OCI-LY7 (cell line): Measurements from ENCODE around the gene SCAMP2. TPM values are rescaled to one million over a fixed set of nuclear protein-coding genes. Genes with fewer than 3 reads are reported as not detected.

Experiments used
- BruUV-seq: library from RNA; stranded (reverse); fragments of 400-500 nt; replicated peaks from 2 replicates; lab custom pipeline; 2021; lab: Mats Ljungman, UMichigan
- CTCF ChIA-PET: fragments of 300-600 bp; sonication (Branson Sonifier 250); formaldehyde crosslinking; loops from one replicate; lab custom pipeline; 2022; ENCODE audit warnings: antibody characterized with exemption; ENCODE audit not compliant: unreplicated experiment; lab: Charles Lee
- POLR2A ChIA-PET: fragments of 300-600 bp; sonication (Branson Sonifier 250); formaldehyde crosslinking; loops from one replicate; lab custom pipeline; 2022; ENCODE audit warnings: antibody characterized with exemption; lab: Charles Lee
- DNase-seq: peaks from one replicate; pipeline ENCODE4 v3.0.0-alpha.2; 2015; ENCODE audit warnings: low spot score
- H2AFZ ChIP-seq: fragments of 200-600 bp; sonication (generic), shearing (Covaris generic); 2 replicates; pipeline ENCODE4 v1.6.1; 2014; ENCODE audit warnings: mild to moderate bottlenecking, antibody characterized with exemption, low read length, moderate library complexity
- H3K27ac ChIP-seq: fragments of 200-600 bp; sonication (generic); 2 replicates; pipeline ENCODE4 v1.5.1; 2014; ENCODE audit warnings: mixed run types, low read depth, mild to moderate bottlenecking, moderate library complexity, low read length, inconsistent platforms; ENCODE audit not compliant: poor library complexity, severe bottlenecking
- H3K36me3 ChIP-seq: fragments of 200-600 bp; sonication (generic); 2 replicates; pipeline ENCODE4 v1.6.1; 2014; ENCODE audit warnings: mild to moderate bottlenecking, antibody characterized with exemption, low read length, moderate library complexity, mixed read lengths; ENCODE audit not compliant: insufficient read depth
- H3K4me1 ChIP-seq: fragments of 200-600 bp; sonication (generic); 2 replicates; pipeline ENCODE4 v1.5.1; 2014; ENCODE audit warnings: mild to moderate bottlenecking, low read length; ENCODE audit not compliant: insufficient read depth, poor library complexity, severe bottlenecking
- H3K4me2 ChIP-seq: fragments of 200-600 bp; sonication (generic); 2 replicates; pipeline ENCODE4 v1.6.1; 2014; ENCODE audit warnings: mild to moderate bottlenecking, low read length
- H3K4me3 ChIP-seq: fragments of 200-600 bp; sonication (generic); 2 replicates; pipeline ENCODE4 v1.5.1; 2014; ENCODE audit warnings: mild to moderate bottlenecking, low read depth, low read length; ENCODE audit not compliant: poor library complexity, severe bottlenecking
- H3K79me2 ChIP-seq: fragments of 200-600 bp; sonication (generic); 2 replicates; pipeline ENCODE4 v1.6.1; 2016; ENCODE audit warnings: low read depth, mild to moderate bottlenecking, low read length, moderate library complexity, mixed read lengths; ENCODE audit not compliant: insufficient read depth
- H3K9me2 ChIP-seq: fragments of 200-600 bp; sonication (generic); 2 replicates; pipeline ENCODE4 v1.6.1; 2016; ENCODE audit warnings: mild to moderate bottlenecking, low read length, mixed read lengths; ENCODE audit not compliant: insufficient read depth
- H3K9me3 ChIP-seq: fragments of 200-600 bp; sonication (generic); 2 replicates; pipeline ENCODE4 v1.6.1; 2014; ENCODE audit warnings: mild to moderate bottlenecking, mixed run types, low read length, mixed read lengths
- H4K20me1 ChIP-seq: fragments of 200-600 bp; sonication (generic); 2 replicates; pipeline ENCODE4 v1.6.1; 2014; ENCODE audit warnings: mild to moderate bottlenecking, antibody characterized with exemption, low read length, moderate library complexity, mixed read lengths; ENCODE audit not compliant: insufficient read depth
- EZH2phosphoT487 ChIP-seq: fragments of 200-600 bp; sonication (generic); IDR thresholded peaks from 2 replicates; pipeline ENCODE4 v1.6.1; 2018; ENCODE audit warnings: low read depth, borderline replicate concordance, mild to moderate bottlenecking, mixed run types, antibody characterized with exemption, low read length, moderate library complexity, mixed read lengths
- intact Hi-C: fragments of 100-400 bp; cut with micrococcal nuclease; formaldehyde crosslinking; loops from one replicate; pipeline ENCODE4 v1.10.0; 2022; ENCODE audit not compliant: unreplicated experiment
- total RNA-seq, 2 experiments: library from RNA; depleted of rRNA in 1 of 2; stranded (reverse); fragments of >200 nt in 1 of 2; shearing (Covaris generic) in 1 of 2; gene quantifications; 2 replicates each; pipeline ENCODE4 v1.2.3, GENCODE V29; 2014 to 2022
- TF ChIP-seq, protein P1 (sequence below): fragments of 200-600 bp; sonication (generic); conservative IDR thresholded peaks from 2 replicates; pipeline ENCODE4 v1.5.1; 2014; ENCODE audit warnings: mild to moderate bottlenecking, antibody characterized with exemption, low read length, moderate library complexity, mixed read lengths

SCAMP2 gene
- total RNA-seq, 2 experiments from 2014 or later: 24.6 to 55.2 TPM

GRCh38 chr15:74893627-74894026, 20.5 kb upstream of the SCAMP2 start:
- ChIA-PET CTCF (no interaction called here), POLR2A (no interaction called here)
- no peak for DNase-seq
- no peak overlapping the region for H2AFZ ChIP-seq
- no peaks in the 10 kb centered on the region for H3K79me2 ChIP-seq
- no peaks in the 10 kb centered on the region for H4K20me1 ChIP-seq
- H3K36me3 ChIP-seq: peaks cover 55% of the 10 kb centered on the region
- H3K27ac ChIP-seq: no peak overlapping the region
- BruUV-seq: no TSS peak
- H3K4me1 ChIP-seq: peaks cover 24% of the 10 kb centered on the region
- no peak overlapping the region for H3K4me2 ChIP-seq
- H3K4me3 ChIP-seq: no peak overlapping the region
- H3K9me2 ChIP-seq: no peaks in the 10 kb centered on the region
- intact Hi-C loops: no loop called here
- TF ChIP-seq EZH2phosphoT487: no peak
- TF ChIP-seq, protein P1, sequence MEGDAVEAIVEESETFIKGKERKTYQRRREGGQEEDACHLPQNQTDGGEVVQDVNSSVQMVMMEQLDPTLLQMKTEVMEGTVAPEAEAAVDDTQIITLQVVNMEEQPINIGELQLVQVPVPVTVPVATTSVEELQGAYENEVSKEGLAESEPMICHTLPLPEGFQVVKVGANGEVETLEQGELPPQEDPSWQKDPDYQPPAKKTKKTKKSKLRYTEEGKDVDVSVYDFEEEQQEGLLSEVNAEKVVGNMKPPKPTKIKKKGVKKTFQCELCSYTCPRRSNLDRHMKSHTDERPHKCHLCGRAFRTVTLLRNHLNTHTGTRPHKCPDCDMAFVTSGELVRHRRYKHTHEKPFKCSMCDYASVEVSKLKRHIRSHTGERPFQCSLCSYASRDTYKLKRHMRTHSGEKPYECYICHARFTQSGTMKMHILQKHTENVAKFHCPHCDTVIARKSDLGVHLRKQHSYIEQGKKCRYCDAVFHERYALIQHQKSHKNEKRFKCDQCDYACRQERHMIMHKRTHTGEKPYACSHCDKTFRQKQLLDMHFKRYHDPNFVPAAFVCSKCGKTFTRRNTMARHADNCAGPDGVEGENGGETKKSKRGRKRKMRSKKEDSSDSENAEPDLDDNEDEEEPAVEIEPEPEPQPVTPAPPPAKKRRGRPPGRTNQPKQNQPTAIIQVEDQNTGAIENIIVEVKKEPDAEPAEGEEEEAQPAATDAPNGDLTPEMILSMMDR: no peak
- no peaks in the 10 kb centered on the region for H3K9me3 ChIP-seq

DNA sequence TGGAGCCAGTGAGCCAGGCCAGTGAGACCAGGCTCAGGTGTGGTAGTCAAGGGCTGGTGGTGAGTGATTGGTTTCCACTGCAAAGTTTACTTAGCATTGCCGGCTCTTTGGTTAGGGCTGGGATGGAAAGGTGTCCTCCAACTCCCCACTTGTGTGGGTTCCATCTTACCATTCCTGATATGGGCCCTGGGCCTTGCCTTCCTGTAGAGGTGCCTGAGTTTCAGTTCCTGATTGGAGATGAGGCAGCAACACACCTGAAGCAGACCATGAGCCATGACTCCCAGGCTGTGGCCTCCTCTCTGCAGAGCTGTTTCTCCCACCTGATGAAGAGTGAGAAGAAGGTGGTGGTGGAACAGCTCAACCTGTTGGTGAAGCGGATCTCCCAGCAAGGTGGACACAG, 19.8 kb upstream of the SCAMP2 start:
- H3K9me2 ChIP-seq: no peaks in the 10 kb centered on the region
- no peak for TF ChIP-seq EZH2phosphoT487
- TF ChIP-seq, protein P1: no peak
- no TSS peak for BruUV-seq
- no peak for DNase-seq
- H3K4me2 ChIP-seq: peak overlapping the region; percentile 17; the same call in 1 of the 2 replicates
- CTCF ChIA-PET: no interaction called here
- peaks cover 24% of the 10 kb centered on the region for H3K4me1 ChIP-seq
- intact Hi-C loops: no loop called here
- POLR2A ChIA-PET: no interaction called here
- H3K4me3 ChIP-seq: no peak overlapping the region
- no peaks in the 10 kb centered on the region for H3K79me2 ChIP-seq
- H2AFZ ChIP-seq: no peak overlapping the region
- H4K20me1 ChIP-seq: no peaks in the 10 kb centered on the region
- H3K9me3 ChIP-seq: no peaks in the 10 kb centered on the region
- H3K36me3 ChIP-seq: peaks cover 51% of the 10 kb centered on the region
- no peak overlapping the region for H3K27ac ChIP-seq

- ChIA-PET CTCF (no interaction called here), POLR2A (no interaction called here)
- Histone ChIP-seq H3K9me3 (no peaks in the 10 kb centered on the region), H3K27ac (no peak overlapping the region), H3K9me2 (no peaks in the 10 kb centered on the region), H3K36me3 (peaks cover 45% of the 10 kb centered on the region), H3K4me1 (peaks cover 24% of the 10 kb centered on the region), H2AFZ (no peak overlapping the region), H3K4me3 (no peak overlapping the region), H3K4me2 (no peak overlapping the region), H4K20me1 (no peaks in the 10 kb centered on the region), H3K79me2 (no peaks in the 10 kb centered on the region)
- intact Hi-C loops: no loop called here
- TF ChIP-seq, protein P1: no peak
- no peak for TF ChIP-seq EZH2phosphoT487
- no peak for DNase-seq
- no TSS peak for BruUV-seq
Observed at GRCh38 chr15:74892313-74892712, 19.1 kb upstream of the SCAMP2 start.
